SW 1271 (cell line): ENCODE measurements around the gene TSC22D3.

Experiments used
- DNase-seq, 2 experiments: peaks; one replicate each; lab custom pipeline; 2025; lab: John Stamatoyannopoulos, UW

TSC22D3 gene

GRCh38 chrX:107730991-107731766 lies 44.4 kb downstream of the TSC22D3 start:
- no peak for DNase-seq

GRCh38 chrX:107730298-107730655 lies 45.3 kb downstream of the TSC22D3 start:
- DNase-seq, result no peak

DNA sequence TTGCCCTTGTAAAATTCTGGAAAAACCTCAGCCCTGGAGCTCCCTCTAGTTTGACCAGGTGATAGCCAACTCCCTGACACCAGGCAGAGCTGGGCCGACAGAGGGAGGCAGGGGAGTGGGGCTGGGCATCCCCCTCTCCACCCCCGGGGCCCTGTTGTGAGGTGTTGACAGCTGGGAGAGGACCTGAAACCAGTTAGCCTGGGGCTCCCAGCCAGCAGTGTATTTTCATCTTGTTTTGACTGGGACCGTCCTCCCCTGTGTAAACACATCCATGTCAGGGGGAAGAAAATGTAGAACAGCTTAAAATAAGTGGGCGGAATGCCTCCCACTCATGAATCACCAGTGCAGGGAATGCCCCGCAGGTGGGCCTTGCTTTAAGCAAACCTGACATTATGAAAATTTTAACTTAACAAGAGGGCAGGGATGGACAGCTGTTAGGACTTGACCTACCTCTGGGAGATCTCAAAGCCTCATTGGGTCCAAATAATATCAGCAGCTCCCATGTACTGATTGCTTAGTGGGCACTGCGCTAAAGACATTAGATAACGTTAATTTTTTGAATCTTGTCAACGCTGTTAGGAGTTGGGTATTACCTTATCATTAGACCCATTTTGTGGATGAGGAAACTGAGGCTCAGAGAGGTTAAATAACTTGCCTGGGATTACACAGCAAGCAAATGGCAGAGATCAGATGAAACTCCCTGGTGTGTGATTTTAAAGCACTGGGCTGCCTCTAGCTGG lies 45.9 kb downstream of the TSC22D3 start:
- no peak for DNase-seq

DNA sequence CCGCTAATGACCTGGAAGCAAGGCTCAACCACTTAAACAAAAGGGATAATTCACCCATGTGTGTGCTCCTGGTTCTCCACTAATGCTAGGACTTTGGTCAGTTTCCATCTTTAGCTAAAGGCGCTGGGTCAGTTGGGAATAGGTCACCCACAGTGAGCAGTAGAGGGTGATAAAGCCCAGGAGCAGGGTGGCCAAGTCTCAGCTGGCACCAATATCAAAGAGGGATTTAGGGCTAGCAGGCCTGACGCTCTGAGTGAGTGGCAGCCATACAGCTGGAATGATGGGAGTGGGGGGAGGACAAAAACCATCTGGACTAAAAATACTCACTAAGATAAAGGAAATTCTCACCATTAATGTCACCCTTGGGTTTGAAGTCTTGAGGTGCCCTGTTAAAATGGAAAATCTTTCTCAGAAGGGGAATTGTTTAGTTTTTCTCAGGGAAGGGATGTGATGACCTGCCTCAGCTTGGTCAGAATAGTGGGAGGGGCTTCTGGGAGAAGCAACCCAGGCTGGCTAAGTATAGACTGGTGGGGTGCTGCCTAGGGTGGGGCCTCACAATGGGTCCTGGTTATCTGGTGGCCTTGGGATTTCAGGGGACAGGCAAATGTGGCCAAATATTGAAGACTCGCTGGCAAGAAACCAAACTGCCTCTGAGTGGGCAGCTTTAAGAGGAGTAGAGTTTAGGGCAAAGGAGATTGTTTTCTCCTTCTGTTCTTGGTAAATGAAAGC lies 47.1 kb downstream of the TSC22D3 start:
- DNase-seq, result no peak

DNA sequence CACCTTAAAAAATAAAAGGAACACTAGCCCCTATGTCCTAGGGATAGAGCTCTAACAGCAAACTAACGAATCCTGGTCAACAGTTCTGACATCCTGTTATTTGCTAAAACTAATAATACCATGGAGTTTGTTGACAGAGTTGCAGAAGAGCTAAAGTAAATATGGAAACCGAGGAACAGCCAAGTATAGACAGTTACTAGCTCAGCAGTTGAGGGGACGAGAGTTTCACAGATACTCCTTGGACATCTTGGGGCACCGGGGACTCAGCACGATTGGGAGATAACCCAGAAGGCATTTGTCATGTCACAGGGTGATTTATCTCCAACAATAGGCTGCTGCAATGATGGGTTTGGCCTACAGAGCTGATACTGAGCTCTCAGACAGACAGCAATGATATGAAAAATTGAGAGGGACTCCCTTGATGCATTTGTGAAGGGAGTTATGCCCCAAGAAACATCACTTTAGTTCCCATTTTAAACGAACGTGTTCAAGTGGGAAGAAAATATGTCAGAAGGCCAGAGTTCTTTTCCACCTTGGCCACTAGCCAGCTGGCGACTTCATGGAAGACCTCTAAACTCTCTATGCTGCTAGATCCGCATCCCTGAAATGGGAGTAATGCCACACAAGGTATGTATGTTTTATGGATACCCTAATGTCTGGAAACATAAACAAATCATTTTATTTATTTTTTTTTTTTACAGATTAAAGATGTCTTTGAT lies 48.6 kb downstream of the TSC22D3 start:
- no peak for DNase-seq

GRCh38 chrX:107725761-107726555 lies 49.6 kb downstream of the TSC22D3 start:
- DNase-seq, result no peak

DNA sequence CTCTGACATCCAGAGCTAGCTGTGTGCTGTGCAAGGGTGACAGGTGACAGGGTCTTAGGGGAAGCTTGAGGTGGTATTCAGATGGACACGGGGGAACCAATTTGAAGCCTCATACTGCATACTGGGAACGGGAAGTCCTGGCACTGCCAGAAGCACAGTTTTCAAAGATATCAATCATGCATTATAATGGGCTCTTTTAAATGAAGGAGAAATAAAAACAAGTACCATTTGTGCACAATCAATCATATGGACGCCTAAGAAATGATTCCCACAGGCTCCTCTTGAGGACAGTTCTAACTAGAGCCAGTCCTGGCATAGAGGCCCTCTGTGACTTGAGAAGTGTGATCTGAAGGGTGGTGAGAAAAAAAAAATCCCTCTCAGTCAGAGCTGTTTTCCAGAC lies 50.9 kb downstream of the TSC22D3 start:
- no peak for DNase-seq

- no peak for DNase-seq
Measured at GRCh38 chrX:107723511-107723910, 52.1 kb downstream of the TSC22D3 start.

DNA sequence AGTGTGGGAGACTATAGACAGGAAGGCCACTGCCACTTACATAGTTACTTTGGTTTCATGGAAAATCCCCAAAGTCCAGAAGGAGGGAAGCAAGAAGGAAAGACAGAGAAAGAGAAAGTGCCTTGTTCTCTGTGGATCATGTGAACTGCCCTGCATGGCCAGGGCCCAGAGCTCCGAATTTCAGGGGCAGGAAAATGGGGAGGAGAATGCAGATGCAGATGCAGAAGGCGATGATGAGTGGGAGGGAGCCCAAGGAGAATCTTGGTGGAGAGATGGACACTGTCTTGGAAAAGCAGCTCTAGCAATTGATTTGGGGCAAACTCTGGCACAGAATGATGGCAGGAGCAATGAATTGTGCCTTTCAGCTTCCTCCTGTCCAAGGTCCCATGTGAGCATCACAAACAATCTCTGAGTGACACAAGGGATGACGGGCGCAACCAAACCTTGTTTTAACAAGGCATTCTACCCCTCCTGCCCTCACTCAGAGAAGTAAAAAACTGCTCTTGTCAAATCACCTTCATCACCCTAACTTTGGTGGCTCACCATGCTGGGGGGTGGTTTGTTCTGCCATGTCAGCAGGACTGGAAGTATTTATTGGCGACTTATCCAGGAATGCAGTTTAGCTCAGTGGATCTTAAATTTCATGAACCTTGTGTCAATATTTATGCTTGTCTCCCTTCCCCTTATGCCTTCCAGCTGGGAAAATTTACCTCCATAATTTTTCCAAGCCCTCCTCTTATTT lies 53.5 kb downstream of the TSC22D3 start:
- no peak for DNase-seq

DNA sequence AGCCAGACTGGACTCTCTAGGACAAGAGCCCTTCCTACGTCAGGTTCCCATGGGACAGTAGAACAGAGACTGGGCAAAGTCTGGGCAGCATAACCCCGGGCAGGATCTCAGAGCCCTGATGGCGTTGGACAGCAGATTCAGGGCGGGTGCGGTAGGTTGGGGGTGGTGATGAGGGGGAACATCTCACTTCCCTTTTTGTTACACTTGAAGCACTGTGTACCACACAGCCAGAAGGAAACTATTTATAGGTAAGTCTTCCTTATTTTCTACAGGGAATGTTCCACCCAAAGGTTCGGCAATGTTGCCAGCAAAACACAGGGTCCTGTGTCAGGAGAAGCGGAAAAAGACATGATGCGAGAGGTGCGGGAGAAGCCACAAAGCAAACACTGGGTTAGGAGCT lies 54.3 kb downstream of the TSC22D3 start:
- no peak for DNase-seq

GRCh38 chrX:107718156-107718621 lies 57.4 kb downstream of the TSC22D3 start:
- DNase-seq, result peak; percentile 2 to 27

DNA sequence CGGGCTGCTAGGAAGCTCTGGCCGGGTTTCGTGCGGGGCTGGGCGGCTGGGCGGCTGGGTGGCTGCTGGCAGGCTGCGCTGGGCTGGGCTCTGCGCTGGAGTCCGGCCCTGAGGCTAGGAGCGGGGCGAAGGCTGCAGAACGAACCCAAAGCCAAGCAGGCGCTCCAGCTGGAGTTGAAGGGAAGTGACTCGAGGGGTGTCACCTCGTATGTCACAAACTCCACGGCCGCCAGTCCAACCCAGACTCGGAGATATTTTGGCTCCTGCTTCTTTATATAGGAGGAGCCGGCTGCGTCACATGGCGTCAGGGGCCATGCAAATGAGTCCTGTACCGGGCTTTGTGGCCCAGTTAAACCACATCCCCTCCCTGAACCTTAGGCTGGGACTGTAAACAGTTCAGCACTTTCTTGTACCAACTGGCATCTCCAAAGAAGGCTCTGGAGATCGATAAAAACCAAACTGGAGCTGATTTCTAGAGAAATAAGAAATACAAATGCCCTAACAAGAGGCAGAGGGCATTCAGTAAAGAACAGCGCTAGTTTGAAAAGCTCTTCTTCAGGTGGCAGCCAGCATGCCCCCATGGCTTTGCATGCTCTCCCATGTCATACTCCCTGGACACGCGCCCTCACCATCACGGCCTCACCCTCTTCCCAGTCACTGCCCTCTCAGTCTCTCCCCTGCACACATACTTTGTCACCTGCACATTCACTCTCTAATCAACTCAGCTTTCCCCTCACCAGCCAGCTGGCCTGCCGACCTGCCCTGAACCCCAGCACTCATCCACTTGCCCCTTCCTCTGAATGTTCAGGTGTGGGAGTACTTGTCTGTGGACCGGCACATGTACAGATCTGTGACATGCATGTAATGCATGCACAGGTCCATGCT lies 58.5 kb downstream of the TSC22D3 start:
- DNase-seq, result peak in 1 of 2 experiments; percentile 35

DNA sequence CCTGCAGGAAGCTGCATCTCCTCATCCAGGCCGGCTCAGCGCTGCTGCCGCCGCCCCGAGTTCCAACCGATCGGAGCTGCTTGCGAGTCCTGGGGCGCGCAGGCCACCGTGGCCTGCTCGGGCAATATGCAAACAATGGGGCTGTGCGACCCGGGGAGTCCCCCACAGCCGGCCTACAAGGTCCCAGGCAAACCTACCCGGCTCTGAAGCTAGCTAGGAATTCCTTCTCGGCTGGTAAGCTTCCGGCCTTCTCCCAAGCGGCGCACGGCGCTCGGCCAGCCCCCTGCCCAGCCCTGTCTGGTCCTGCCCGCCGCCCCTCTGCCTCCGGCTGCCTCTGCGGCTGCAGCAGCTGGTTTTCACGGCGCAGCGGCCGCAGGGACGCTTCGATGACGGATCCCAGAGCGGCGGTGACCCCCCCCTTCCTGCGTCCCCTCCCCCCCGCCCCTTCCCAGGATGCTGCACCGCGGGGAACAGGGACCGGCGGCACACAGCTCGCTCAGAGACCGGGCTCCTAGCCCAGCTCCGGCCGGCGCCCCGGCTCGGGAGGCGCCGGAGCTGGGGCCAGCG lies 59.4 kb downstream of the TSC22D3 start:
- no peak for DNase-seq

DNA sequence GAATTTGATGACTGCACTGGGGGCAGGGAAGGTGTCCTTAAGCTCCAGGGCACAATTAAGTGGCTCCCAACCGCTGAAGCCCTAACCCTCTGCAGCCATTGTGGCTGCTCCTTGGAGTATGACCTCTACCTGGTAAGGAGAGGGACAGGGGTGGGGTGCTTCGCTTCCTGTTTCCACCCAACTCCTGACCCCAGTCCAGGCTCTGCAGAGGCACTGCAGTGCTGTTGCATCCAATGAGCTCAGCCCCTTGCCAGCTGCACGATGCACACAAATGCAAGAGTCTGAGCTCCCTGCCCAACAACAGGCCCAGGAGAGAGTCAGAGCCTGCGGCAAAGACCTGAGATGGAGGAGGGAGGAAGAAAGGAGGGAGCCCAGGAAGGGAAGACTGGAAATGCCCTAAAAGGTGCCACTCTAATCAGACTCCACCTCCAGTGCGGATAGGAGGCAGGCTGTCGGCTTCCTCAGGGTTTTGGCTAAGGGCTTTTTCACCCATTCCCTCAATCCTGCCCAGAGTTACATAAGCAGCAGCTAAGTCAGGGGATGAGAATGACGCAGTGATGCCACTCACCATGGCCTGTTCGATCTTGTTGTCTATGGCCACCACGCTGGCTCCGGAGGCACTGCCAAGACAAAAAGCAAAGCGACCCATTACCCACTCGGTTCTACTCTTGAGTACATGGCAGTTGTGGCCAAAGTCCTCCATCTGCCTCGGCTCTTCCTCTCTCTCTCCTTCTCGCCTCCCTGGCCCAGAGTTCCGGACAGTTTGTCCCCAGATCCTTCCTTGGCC lies 60.1 kb downstream of the TSC22D3 start:
- DNase-seq, result no peak

GRCh38 chrX:107714206-107714891 lies 61.2 kb downstream of the TSC22D3 start:
- no peak for DNase-seq

GRCh38 chrX:107713543-107714205 lies 61.9 kb downstream of the TSC22D3 start:
- no peak for DNase-seq

- DNase-seq, result no peak
Measured at GRCh38 chrX:107713203-107713542, 62.4 kb downstream of the TSC22D3 start.
